ENCODE results near the gene C1QTNF3.
A peak's percentile ranks its signal among the peaks of the same experiment; 100 is the strongest.
"Not testable (repeated sequence)": the region's sequence is repeated elsewhere in the genome, so short reads cannot be mapped to it uniquely, and the experiment has no call there.

Gene C1QTNF3

GRCh38 chr5:34039398-34040157, 3.4 kb downstream of the C1QTNF3 start:
- no peaks in the 10 kb centered on the region for H3K27me3 Mint-ChIP-seq
- H3K4me3 Mint-ChIP-seq: no peak overlapping the region
- no peaks in the 10 kb centered on the region for H3K9me3 Mint-ChIP-seq (ENCODE audit: low read depth)
- no peak overlapping the region for H3K27ac Mint-ChIP-seq
- H3K36me3 Mint-ChIP-seq: peaks cover 6% of the 10 kb centered on the region
- peaks cover 1% of the 10 kb centered on the region for H3K4me1 Mint-ChIP-seq (ENCODE audit: low read depth)

DNA sequence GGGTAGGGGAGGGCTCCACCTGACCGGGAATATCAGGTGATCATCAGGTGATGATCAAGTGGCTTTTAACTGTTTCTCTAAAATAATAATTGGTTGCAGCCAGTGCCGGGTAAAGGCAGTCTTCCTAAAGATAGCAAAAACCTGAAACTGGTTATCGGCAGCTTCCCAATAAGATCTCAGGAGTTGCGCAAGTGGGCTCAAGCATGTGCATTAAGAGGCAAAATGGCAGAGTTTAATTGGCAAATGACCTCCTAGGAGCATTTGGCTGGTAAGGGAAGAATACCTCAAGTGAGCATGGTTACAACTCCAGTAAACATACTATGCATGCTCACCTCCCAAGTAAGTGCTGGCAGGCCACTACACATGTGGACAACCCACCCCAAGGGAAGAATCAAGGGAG, 4.2 kb downstream of the C1QTNF3 start:
- H3K27me3 Mint-ChIP-seq: no peaks in the 10 kb centered on the region
- H3K9me3 Mint-ChIP-seq (ENCODE audit: low read depth): no peaks in the 10 kb centered on the region
- peaks cover 6% of the 10 kb centered on the region for H3K36me3 Mint-ChIP-seq
- peaks cover 1% of the 10 kb centered on the region for H3K4me1 Mint-ChIP-seq (ENCODE audit: low read depth)
- H3K4me3 Mint-ChIP-seq: no peak overlapping the region
- no peak overlapping the region for H3K27ac Mint-ChIP-seq

GRCh38 chr5:34038390-34038789, 4.6 kb downstream of the C1QTNF3 start:
- no peaks in the 10 kb centered on the region for H3K9me3 Mint-ChIP-seq (ENCODE audit: low read depth)
- peaks cover 1% of the 10 kb centered on the region for H3K4me1 Mint-ChIP-seq (ENCODE audit: low read depth)
- H3K4me3 Mint-ChIP-seq: no peak overlapping the region
- peaks cover 8% of the 10 kb centered on the region for H3K36me3 Mint-ChIP-seq
- H3K27me3 Mint-ChIP-seq: no peaks in the 10 kb centered on the region
- H3K27ac Mint-ChIP-seq: no peak overlapping the region

DNA sequence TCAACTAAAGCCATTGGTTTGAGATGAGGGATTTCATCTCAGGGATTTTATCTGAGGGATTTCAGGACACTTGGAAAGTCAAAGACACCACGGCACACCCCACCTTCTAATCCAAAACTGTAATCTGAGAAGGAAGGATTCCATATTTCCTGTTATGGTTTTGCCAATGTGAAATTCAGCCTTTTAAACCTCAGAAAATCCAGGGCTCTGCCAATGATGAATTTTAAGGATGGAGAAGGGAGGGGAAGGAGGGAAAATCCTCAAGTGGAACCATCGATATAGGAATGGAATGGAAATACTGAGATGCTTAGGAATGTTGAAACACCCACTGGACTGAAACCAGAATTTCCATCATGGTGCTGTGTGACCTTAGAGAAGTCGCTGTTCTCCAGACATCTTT, 5.3 kb downstream of the C1QTNF3 start:
- Mint-ChIP-seq H3K27me3 (no peaks in the 10 kb centered on the region), H3K36me3 (peaks cover 10% of the 10 kb centered on the region), H3K9me3 (ENCODE audit: low read depth) (no peaks in the 10 kb centered on the region), H3K27ac (no peak overlapping the region), H3K4me1 (ENCODE audit: low read depth) (peaks cover 1% of the 10 kb centered on the region), H3K4me3 (no peak overlapping the region)

GRCh38 chr5:34035756-34036155, 7.3 kb downstream of the C1QTNF3 start:
- H3K4me1 Mint-ChIP-seq (ENCODE audit: low read depth): peaks cover 1% of the 10 kb centered on the region
- no peaks in the 10 kb centered on the region for H3K9me3 Mint-ChIP-seq (ENCODE audit: low read depth)
- no peak overlapping the region for H3K4me3 Mint-ChIP-seq
- H3K36me3 Mint-ChIP-seq: peaks cover 10% of the 10 kb centered on the region
- H3K27me3 Mint-ChIP-seq: no peaks in the 10 kb centered on the region
- H3K27ac Mint-ChIP-seq: no peak overlapping the region

GRCh38 chr5:34034534-34035327, 8.3 kb downstream of the C1QTNF3 start:
- Mint-ChIP-seq H3K4me3 (no peak overlapping the region), H3K27me3 (no peaks in the 10 kb centered on the region), H3K9me3 (ENCODE audit: low read depth) (no peaks in the 10 kb centered on the region), H3K36me3 (peaks cover 14% of the 10 kb centered on the region), H3K27ac (no peak overlapping the region), H3K4me1 (ENCODE audit: low read depth) (peaks cover 1% of the 10 kb centered on the region)

DNA sequence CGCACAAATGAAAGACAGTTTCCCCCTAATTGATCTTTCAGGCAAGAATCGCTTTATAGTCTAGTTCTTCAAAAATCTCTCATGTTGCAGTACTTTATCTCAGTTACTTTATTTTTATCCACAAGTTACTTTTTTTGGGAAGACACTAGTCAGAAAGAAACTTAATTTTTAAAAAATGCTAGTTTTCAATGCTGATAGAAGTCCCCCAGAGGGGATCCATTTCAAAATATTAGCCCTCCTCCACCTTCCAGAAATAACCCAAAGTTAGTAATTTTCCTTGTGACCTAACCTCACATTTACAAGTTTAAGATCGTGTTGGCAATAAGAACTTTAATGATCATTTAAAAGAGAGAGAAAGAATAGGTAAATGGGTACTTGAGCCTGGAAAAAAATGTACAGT, 11.0 kb downstream of the C1QTNF3 start:
- peaks cover 11% of the 10 kb centered on the region for H3K36me3 Mint-ChIP-seq
- H3K4me3 Mint-ChIP-seq: no peak overlapping the region
- H3K9me3 Mint-ChIP-seq (ENCODE audit: low read depth): no peaks in the 10 kb centered on the region
- no peaks in the 10 kb centered on the region for H3K4me1 Mint-ChIP-seq (ENCODE audit: low read depth)
- no peaks in the 10 kb centered on the region for H3K27me3 Mint-ChIP-seq
- H3K27ac Mint-ChIP-seq: no peak overlapping the region

GRCh38 chr5:34031117-34031516, 11.9 kb downstream of the C1QTNF3 start:
- Mint-ChIP-seq H3K36me3 (peaks cover 11% of the 10 kb centered on the region), H3K9me3 (ENCODE audit: low read depth) (no peaks in the 10 kb centered on the region), H3K4me3 (no peak overlapping the region), H3K27me3 (no peaks in the 10 kb centered on the region), H3K27ac (no peak overlapping the region), H3K4me1 (ENCODE audit: low read depth) (no peaks in the 10 kb centered on the region)

DNA sequence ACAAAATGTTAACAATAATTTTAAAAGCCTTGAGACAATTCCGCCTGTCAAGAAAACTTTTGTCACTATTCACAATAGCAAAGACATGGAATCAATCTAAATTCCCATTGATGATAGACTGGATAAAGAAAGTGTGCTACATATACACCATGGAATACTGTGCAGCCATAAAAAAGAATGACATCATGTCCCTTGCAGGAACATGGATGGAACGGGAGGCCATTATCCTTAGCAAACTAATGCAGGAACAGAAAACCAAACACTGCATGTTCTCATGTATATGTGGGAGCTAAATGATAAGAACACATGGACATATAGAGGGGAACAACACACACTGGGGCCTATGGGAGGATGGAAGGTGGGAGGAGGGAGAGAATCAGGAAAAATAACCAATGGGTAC, 12.4 kb downstream of the C1QTNF3 start:
- H3K4me3 Mint-ChIP-seq; H3K4me1 Mint-ChIP-seq (ENCODE audit: low read depth); H3K9me3 Mint-ChIP-seq (ENCODE audit: low read depth); H3K27ac Mint-ChIP-seq; H3K27me3 Mint-ChIP-seq: not testable (repeated sequence)
- H3K36me3 Mint-ChIP-seq: peaks cover 14% of the 10 kb centered on the region

GRCh38 chr5:34030048-34030447, 13.0 kb downstream of the C1QTNF3 start:
- Mint-ChIP-seq H3K9me3 (ENCODE audit: low read depth) (no peaks in the 10 kb centered on the region), H3K4me3 (no peak overlapping the region), H3K27me3 (no peaks in the 10 kb centered on the region), H3K4me1 (ENCODE audit: low read depth) (no peaks in the 10 kb centered on the region), H3K36me3 (peaks cover 14% of the 10 kb centered on the region), H3K27ac (no peak overlapping the region)

GRCh38 chr5:34028349-34028748, 14.7 kb downstream of the C1QTNF3 start:
- H3K27ac Mint-ChIP-seq: no peak overlapping the region
- no peak overlapping the region for H3K4me3 Mint-ChIP-seq
- H3K9me3 Mint-ChIP-seq (ENCODE audit: low read depth): no peaks in the 10 kb centered on the region
- H3K36me3 Mint-ChIP-seq: peaks cover 11% of the 10 kb centered on the region
- no peaks in the 10 kb centered on the region for H3K27me3 Mint-ChIP-seq
- H3K4me1 Mint-ChIP-seq (ENCODE audit: low read depth): no peaks in the 10 kb centered on the region

- Mint-ChIP-seq H3K36me3 (peaks cover 16% of the 10 kb centered on the region), H3K4me1 (ENCODE audit: low read depth) (peaks cover 19% of the 10 kb centered on the region), H3K27ac (no peak overlapping the region), H3K27me3 (no peaks in the 10 kb centered on the region), H3K9me3 (ENCODE audit: low read depth) (no peaks in the 10 kb centered on the region), H3K4me3 (no peak overlapping the region)
Measured at GRCh38 chr5:34026089-34026761, 16.8 kb downstream of the C1QTNF3 start.

- H3K4me3 Mint-ChIP-seq: peak overlapping the region; percentile 48
- peaks cover 16% of the 10 kb centered on the region for H3K36me3 Mint-ChIP-seq
- H3K27ac Mint-ChIP-seq: peak overlapping the region; percentile 92
- peaks cover 23% of the 10 kb centered on the region for H3K4me1 Mint-ChIP-seq (ENCODE audit: low read depth)
- no peaks in the 10 kb centered on the region for H3K27me3 Mint-ChIP-seq
- H3K9me3 Mint-ChIP-seq (ENCODE audit: low read depth): no peaks in the 10 kb centered on the region
Measured at GRCh38 chr5:34022121-34022705, 20.8 kb downstream of the C1QTNF3 start.

- Mint-ChIP-seq H3K4me1 (ENCODE audit: low read depth) (peaks cover 23% of the 10 kb centered on the region), H3K27ac (peak overlapping the region; percentile 92), H3K9me3 (ENCODE audit: low read depth) (no peaks in the 10 kb centered on the region), H3K36me3 (peaks cover 16% of the 10 kb centered on the region), H3K27me3 (no peaks in the 10 kb centered on the region), H3K4me3 (peak overlapping the region; percentile 33)
Measured at GRCh38 chr5:34021334-34021733, 21.7 kb downstream of the C1QTNF3 start.

DNA sequence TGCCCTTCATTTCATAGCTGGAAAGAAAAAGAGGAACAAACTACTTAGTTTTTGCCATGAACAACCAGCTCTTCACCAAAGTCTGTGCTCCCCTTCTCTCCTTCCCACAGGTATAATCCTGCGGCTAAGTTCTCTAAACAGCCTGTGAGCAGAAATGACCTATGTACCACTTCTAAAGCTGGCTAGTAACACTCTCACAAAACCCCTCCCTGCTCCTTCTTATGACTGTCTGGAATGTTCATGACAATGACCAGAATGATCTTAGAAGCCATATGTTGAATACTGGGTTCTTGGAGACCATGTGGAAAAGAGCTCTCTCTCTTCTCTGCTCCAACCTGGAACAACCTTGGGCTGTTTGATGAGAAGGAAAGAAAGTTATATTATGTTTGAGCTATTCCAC, 22.3 kb downstream of the C1QTNF3 start:
- no peak overlapping the region for H3K27ac Mint-ChIP-seq
- H3K4me1 Mint-ChIP-seq (ENCODE audit: low read depth): peaks cover 23% of the 10 kb centered on the region
- no peaks in the 10 kb centered on the region for H3K27me3 Mint-ChIP-seq
- H3K4me3 Mint-ChIP-seq: no peak overlapping the region
- H3K9me3 Mint-ChIP-seq (ENCODE audit: low read depth): no peaks in the 10 kb centered on the region
- peaks cover 14% of the 10 kb centered on the region for H3K36me3 Mint-ChIP-seq

Measured in activated naive CD8-positive, alpha-beta T cell (primary cell).